Breast epithelium (tissue), 4 donors: ENCODE results near the gene CDCP1. TPM values are rescaled to one million over a fixed set of nuclear protein-coding genes. Genes with fewer than 3 reads are reported as not detected.
"Not testable (repeated sequence)": the region's sequence is repeated elsewhere in the genome, so short reads cannot be mapped to it uniquely, and the experiment has no call there.

Experiments used
- DNase-seq, 2 donors: peaks; one replicate each; pipeline ENCODE4 v3.0.0-alpha.2; 2019; ENCODE audit warnings: low spot score in 2 of 2
- H3K27ac ChIP-seq, 2 donors: fragments of 200-600 bp; sonication (generic) in 1 of 2; one replicate each; pipeline ENCODE4 v1.5.1; 2016 to 2019; ENCODE audit warnings: mild to moderate bottlenecking in 1 of 2
- H3K27me3 ChIP-seq, 2 donors: fragments of 200-600 bp; sonication (generic) in 1 of 2; one replicate each; pipeline versions ENCODE4 v1.5.1 to v1.6.0; 2017 to 2019; ENCODE audit warnings: control low read depth in 1 of 2, mild to moderate bottlenecking in 1 of 2
- H3K36me3 ChIP-seq: fragments of 200-600 bp; one replicate; pipeline ENCODE4 v1.5.1; 2019
- H3K4me1 ChIP-seq, 2 donors: fragments of 200-600 bp; sonication (generic); one replicate each; pipeline ENCODE4 v1.5.1; 2016 to 2019; ENCODE audit warnings: control low read depth in 1 of 2
- H3K4me3 ChIP-seq, 3 donors: fragments of 200-600 bp; sonication (generic); 1 replicate in 2 of 3; 2 replicates in 1 of 3; pipeline ENCODE4 v1.5.1; 2016 to 2019; ENCODE audit warnings: mild to moderate bottlenecking in 3 of 3, moderate library complexity in 2 of 3
- H3K9me3 ChIP-seq, 2 donors: fragments of 200-600 bp; sonication (generic) in 1 of 2; one replicate each; pipeline ENCODE4 v1.5.1; 2016 to 2019; ENCODE audit warnings: control low read depth in 1 of 2
- CTCF ChIP-seq, 3 donors: fragments of 450-650 bp; IDR thresholded peaks; one replicate each; pipeline ENCODE4 v1.5.1; 2016 to 2017; ENCODE audit warnings: antibody characterized with exemption in 3 of 3, mild to moderate bottlenecking in 3 of 3, moderate library complexity in 3 of 3
- POLR2A ChIP-seq: fragments of 450-650 bp; IDR thresholded peaks from one replicate; pipeline ENCODE4 v1.6.1; 2016; ENCODE audit warnings: antibody characterized with exemption, mild to moderate bottlenecking, moderate library complexity
- POLR2AphosphoS5 ChIP-seq, 3 donors: sonication (generic); formaldehyde crosslinking; IDR thresholded peaks; one replicate each; pipeline ENCODE4 v1.6.1; 2017; ENCODE audit warnings: antibody characterized with exemption in 3 of 3
- intact Hi-C: fragments of 100-400 bp; cut with DNase I; formaldehyde crosslinking; loops from one replicate; pipeline ENCODE4 v1.15.1; 2023; ENCODE audit warnings: low total_unique reads
- total RNA-seq, 3 donors: library from RNA; depleted of rRNA; stranded (reverse); fragments of >200 nt; gene quantifications; one replicate each; pipeline ENCODE4 v1.1.0, GENCODE V29; 2016

The CDCP1 gene
- total RNA-seq, 3 donors from 2014 or later: 1.9 to 11.3 (median 8.5) TPM

GRCh38 chr3:45145223-45145622 lies 955 bp downstream of the CDCP1 start:
- peak in 1 of 2 donors; percentile 65 for DNase-seq
- intact Hi-C loops: loop anchor here (10.0 kb wide), 1 partner anchor 830 kb away; no protein-coding TSS in a partner anchor
- Histone ChIP-seq H3K9me3 (no peaks in the 10 kb centered on the region), H3K36me3 (no peaks in the 10 kb centered on the region), H3K27ac (peak overlapping the region; percentile 75 to 80), H3K4me1 (no peaks in the 10 kb centered on the region), H3K27me3 (peaks cover 0 to 4% of the 10 kb centered on the region in 2 donors), H3K4me3 (peak overlapping the region; percentile 46 to 85 (median 58))
- TF ChIP-seq POLR2AphosphoS5 (IDR thresholded peaks at IDR 0.05) (no peak), CTCF (IDR thresholded peaks at IDR 0.05) (no peak), POLR2A (no peak)

GRCh38 chr3:45143673-45144671 lies 2.2 kb downstream of the CDCP1 start:
- H3K27ac ChIP-seq: peak overlapping the region in 1 of 2 donors; percentile 75
- no peaks in the 10 kb centered on the region for H3K9me3 ChIP-seq
- H3K36me3 ChIP-seq: no peaks in the 10 kb centered on the region
- intact Hi-C loops: loop anchor here (10.0 kb wide), 1 partner anchor 829 kb away; no protein-coding TSS in a partner anchor
- H3K4me3 ChIP-seq: no peak overlapping the region
- no peak for DNase-seq
- H3K4me1 ChIP-seq: no peaks in the 10 kb centered on the region
- TF ChIP-seq POLR2A (no peak), CTCF (IDR thresholded peaks at IDR 0.05) (no peak), POLR2AphosphoS5 (IDR thresholded peaks at IDR 0.05) (no peak)
- peaks cover 0 to 4% of the 10 kb centered on the region in 2 donors for H3K27me3 ChIP-seq

GRCh38 chr3:45140770-45141155 lies 5.4 kb downstream of the CDCP1 start:
- not testable (repeated sequence) for DNase-seq, H3K4me1 ChIP-seq, H3K27me3 ChIP-seq, H3K27ac ChIP-seq, H3K4me3 ChIP-seq, H3K36me3 ChIP-seq, H3K9me3 ChIP-seq
- intact Hi-C loops: loop anchor here (10.0 kb wide), 1 partner anchor 826 kb away; no protein-coding TSS in a partner anchor

GRCh38 chr3:45140141-45140769 lies 5.9 kb downstream of the CDCP1 start:
- peak overlapping the region in 1 of 2 donors; percentile 77 for H3K27ac ChIP-seq
- H3K36me3 ChIP-seq: no peaks in the 10 kb centered on the region
- intact Hi-C loops: loop anchor here (10.0 kb wide), 1 partner anchor 825 kb away; no protein-coding TSS in a partner anchor
- no peak overlapping the region for H3K4me3 ChIP-seq
- peaks cover 0 to 1% of the 10 kb centered on the region in 2 donors for H3K27me3 ChIP-seq
- no peaks in the 10 kb centered on the region for H3K9me3 ChIP-seq
- no peak for TF ChIP-seq POLR2AphosphoS5 (IDR thresholded peaks at IDR 0.05)
- TF ChIP-seq CTCF (IDR thresholded peaks at IDR 0.05): no peak
- TF ChIP-seq POLR2A: no peak
- DNase-seq: no peak
- H3K4me1 ChIP-seq: no peaks in the 10 kb centered on the region

- intact Hi-C loops: loop anchor here (10.0 kb wide), 1 partner anchor 825 kb away; no protein-coding TSS in a partner anchor
- TF ChIP-seq POLR2AphosphoS5 (IDR thresholded peaks at IDR 0.05) (no peak), POLR2A (no peak), CTCF (IDR thresholded peaks at IDR 0.05) (no peak)
- Histone ChIP-seq H3K27me3 (no peaks in the 10 kb centered on the region), H3K27ac (peak overlapping the region; percentile 30 to 77), H3K9me3 (no peaks in the 10 kb centered on the region), H3K4me3 (no peak overlapping the region), H3K36me3 (no peaks in the 10 kb centered on the region), H3K4me1 (no peaks in the 10 kb centered on the region)
- no peak for DNase-seq
These were observed 6.6 kb downstream of the CDCP1 start for GRCh38 chr3:45139372-45140140.
